Epithelial cell of prostate (primary cell): ENCODE measurements around the gene C4orf54.

Source experiments
- DNase-seq: peaks from one replicate; pipeline ENCODE4 v3.0.0-alpha.2; 2011; ENCODE audit warnings: low read depth, low spot score
- H3K27ac ChIP-seq: fragments of 450-650 bp; 2 replicates; pipeline ENCODE4 v1.5.1; 2017; ENCODE audit warnings: mild to moderate bottlenecking

Gene C4orf54

DNA sequence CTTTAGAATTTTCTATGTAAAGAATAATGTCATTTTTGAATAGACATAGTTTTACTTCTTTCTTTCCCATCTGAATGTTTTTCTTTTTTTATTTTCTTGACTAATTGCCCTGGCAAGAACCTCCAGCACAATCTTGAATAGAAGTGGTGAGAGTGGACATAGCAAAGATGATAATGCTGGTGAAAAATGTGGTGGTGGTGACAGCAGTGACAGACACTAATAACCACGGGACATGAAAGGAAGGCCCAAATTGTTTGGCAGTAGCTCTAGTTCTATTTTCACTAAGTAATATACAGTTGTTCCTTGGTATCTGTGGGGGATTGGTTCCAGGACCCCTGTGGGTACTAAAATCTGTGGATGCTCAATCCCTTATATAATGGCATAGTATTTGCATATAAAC lies 29.6 kb downstream of the C4orf54 start:
- DNase-seq = no peak
- H3K27ac ChIP-seq = no peak overlapping the region

DNA sequence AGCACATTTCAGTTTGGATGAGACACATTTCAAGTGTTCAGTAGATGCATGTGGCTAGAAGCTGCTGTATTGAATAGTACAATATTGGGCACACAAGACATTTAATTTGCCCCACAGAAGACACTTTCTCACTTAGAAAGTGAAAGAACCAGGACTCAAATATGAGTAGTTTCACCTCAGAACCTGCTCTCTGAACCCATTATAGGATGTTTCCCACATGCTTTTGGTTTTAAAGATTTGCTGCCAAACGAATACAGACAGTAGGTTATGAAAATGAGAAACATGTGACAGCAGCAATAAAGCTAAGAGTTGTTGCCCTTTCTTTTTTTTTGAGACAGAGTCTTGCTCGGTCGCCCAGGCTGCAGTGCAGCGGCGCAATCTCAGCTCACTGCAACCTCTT lies 32.3 kb downstream of the C4orf54 start:
- no peak for DNase-seq

DNA sequence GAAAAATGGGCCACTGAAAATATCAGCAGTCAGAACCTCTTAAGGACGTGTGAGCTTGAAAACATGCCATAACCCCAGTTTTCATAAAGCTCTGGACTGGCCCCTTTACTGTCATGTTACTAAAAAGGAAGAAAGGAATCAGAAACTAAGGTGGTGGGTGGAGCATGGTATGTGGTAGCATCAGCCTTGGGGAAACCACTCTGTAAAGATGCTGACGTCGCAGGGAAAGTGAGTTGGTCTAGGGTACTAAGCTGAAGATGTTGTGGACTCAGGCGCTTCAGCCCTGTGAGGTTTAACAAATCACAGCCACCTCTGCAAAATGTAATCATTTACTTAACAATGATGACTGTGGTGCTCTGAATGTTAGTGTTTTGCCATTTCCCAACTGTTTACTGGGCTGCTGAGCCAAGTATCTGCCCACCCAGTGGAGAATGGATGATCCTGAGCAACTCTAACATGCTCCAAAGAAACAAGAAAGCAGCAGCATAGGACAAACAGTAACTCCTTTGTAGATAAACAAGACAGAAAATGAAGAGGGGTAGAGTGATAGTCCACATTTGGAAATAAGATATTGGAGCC lies 33.4 kb downstream of the C4orf54 start:
- no peak overlapping the region for H3K27ac ChIP-seq
- DNase-seq = no peak

More for the DNA sequence above, 32.3 kb downstream of the C4orf54 start:
- no peak overlapping the region for H3K27ac ChIP-seq

DNA sequence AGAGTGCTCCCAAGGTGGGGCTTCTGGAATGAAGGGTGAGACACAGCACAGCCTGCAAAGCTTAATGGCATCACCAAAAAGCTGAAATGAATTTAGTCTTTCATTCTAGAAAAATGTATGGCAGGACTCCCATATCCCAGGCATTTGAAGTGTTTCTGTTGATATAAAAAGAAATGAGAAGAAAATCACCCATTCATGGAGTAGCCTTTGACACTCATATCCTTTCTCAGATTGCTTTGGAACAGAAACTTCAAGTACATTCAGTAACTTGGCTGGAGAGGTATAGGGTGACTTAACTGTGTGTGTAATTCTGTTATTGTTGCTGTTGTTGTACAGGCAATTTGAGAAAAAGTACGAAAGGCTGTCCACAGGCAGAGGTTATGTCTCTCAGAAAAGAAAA lies 35.3 kb downstream of the C4orf54 start:
- no peak overlapping the region for H3K27ac ChIP-seq
- no peak for DNase-seq

DNA sequence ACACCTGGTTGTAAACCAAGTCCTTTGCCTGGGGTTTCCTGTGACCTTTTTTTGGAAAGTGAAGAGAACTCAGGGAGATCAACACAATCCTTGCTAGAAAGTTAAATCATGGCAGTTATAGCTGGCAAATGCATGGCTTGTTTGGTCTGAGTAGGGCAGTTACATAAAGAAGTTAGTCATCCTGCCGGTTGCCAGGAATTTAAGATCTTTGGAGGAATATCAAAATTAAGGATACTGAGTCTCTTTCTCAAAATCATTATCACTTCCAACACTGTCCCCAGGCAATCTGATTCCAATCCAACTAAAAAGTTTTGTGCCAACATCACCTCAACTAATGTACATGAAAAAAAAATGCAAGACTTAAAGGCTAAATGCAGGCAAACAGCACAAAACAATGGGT lies 40.3 kb downstream of the C4orf54 start:
- H3K27ac ChIP-seq = no peak overlapping the region
- no peak for DNase-seq

DNA sequence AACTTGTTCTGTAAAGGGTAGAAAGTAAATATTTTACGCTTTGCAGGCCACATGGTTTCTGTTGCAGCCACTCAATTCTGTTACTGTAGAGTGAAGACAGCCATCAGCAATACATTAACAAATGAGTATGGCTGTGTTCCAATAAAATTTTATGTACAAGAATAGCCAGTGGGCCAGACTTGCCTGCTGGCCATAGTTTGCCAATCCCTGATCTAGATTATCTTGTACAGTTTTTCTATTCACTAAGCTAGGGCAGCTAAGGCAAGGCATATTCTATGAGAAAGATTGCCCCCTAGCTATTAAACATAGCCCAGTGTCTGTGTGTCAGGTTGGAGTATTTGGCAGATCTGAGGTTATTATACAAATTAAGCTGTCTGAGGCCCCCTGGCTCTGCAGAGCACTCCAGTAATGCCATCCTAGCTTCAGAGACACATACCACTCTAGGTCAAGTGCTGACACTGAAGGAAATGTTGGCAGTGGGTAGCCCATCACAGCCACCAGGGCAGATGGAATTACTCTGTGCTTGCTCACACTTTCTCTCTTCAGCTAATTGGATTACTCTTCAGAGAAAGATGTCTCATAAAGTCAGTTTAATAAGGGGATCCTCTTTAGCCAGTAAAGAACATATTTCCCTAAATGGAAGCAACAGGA lies 42.3 kb downstream of the C4orf54 start:
- H3K27ac ChIP-seq = no peak overlapping the region
- no peak for DNase-seq

DNA sequence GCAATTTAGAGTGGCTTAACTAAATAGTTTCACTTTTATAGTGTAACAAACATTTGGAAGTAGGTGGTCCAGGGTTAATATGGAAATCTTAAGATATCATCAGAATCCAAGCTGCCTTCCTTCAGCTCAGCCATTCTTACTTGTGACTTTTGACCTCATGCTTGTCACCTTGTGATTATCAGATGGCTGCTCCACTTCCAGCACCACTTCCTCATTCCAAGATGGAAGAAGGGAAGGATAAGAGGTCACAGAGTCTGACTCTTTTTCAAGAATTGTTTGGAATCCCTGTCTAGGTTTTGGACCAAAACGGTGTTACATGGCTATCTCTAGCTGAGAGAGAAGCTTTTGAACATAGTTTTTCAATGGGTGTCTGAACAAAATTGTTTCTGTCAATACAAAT lies 43.1 kb downstream of the C4orf54 start:
- no peak overlapping the region for H3K27ac ChIP-seq
- no peak for DNase-seq

DNA sequence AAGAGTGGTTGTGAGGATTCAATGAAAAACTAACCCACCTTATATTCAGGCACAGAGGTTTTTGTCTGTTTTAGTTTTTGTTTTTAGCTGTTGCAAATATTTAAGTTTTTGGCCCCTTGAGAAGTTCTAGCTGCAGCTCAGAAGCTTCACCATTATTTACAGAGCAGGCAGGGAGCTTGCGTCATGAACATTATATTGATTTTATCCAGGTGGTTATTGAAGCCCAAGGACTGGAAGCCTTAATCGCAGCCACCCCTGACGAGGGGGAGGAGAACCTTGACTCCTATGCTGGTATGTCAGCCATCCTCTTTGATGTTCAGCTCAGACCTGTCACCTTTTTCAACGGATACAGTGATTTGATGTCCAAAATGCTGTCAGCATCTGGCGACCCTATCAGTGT lies 44.9 kb downstream of the C4orf54 start:
- no peak for DNase-seq
- H3K27ac ChIP-seq = no peak overlapping the region

DNA sequence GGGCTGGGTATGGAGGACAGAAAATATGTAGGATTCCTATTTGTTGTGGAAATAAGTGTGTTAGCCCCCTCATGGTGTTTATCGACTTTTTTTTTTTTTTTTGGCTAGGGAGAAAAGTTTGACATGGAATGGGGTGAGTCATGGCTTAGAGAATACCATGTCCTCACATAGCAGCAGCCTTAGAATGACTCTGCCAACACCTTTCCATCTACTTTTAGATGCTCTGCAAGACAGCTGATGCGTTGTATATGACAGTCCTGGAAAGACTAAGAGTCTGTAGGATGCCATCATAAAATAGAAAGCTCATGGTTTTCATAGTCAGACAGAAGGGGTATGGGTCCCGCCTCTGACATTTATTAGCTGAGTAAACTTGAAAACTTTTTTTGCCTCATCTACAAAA lies 45.3 kb downstream of the C4orf54 start:
- no peak overlapping the region for H3K27ac ChIP-seq
- no peak for DNase-seq

DNA sequence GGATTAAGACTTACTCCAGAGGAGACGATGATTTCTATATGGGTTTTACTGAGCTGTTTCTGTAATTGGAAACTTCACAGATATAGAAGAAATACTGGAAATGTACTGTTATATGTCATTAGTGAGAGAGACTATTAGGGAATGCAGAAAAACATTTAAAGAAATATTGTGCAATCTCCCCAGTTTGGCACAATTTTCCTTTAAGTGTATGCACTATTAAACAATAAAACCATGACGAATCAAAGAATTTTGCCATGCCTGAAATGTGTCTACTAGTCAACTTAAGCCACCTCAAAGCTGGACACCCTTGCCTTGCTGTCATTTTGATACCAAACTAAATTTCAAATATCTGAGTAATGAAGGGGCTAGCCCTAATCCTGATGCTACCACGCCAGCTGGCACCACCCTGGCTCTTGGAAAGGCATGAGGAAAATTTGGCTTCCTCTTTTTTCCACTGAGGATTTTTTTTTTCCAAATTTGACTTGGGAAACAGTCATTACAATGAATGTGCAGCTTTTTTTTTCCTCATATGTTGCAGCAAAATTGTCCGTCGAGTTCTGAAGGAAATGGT lies 46.9 kb downstream of the C4orf54 start:
- no peak overlapping the region for H3K27ac ChIP-seq
- DNase-seq = no peak

DNA sequence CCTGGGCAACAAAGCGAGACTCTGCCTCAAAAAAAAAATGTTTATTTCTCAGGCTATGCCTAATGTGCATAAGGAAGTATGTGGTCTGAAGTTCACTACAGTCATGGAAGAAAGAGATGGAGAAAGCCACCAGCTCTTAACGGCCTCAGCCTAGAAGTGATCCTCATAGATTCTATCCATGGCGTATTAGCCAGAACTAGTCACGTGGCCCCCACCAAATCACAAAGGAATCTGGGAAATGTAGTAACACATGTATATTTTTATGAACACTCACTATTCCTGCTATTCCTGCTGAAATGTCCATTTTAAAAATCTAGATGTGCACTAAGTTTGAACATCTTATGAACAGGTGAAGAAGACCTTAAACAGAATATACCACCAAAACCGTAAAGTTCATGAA lies 49.2 kb downstream of the C4orf54 start:
- H3K27ac ChIP-seq = no peak overlapping the region
- DNase-seq = no peak
